CD1c-positive myeloid dendritic cell (primary cell): ENCODE results near the gene KCND2.

Experiments used
- DNase-seq: peaks from one replicate; pipeline ENCODE4 v3.0.0-alpha.2; 2016; ENCODE audit errors: extremely low spot score

Gene KCND2

GRCh38 chr7:120412139-120413050 is 139.4 kb downstream of the KCND2 start:
- DNase-seq = no peak

GRCh38 chr7:120413164-120413563 is 140.2 kb downstream of the KCND2 start:
- DNase-seq = no peak

- no peak for DNase-seq
These were observed 144.4 kb downstream of the KCND2 start for GRCh38 chr7:120417244-120417979.

- no peak for DNase-seq
These were observed 148.2 kb downstream of the KCND2 start for GRCh38 chr7:120421151-120421651.

DNA sequence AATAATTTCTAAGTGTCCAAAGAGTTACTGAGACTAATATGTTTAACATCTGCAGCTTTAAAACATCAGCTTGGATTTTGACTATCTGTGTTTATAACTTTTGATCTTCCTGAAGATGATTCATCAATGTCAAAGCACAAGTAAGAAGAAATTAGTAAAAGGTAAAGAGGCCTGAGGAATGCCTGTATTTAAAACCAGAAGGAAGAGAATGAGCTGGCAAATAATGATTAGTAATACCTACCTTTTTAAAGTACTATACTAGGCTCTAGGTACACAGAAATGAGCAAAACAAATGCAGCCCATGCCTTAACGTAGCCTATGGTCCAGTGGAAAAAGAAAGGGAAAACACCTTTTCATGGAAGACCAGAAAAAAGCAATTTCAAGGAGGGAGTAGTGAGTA is 158.0 kb downstream of the KCND2 start:
- no peak for DNase-seq

GRCh38 chr7:120436487-120437060 is 163.6 kb downstream of the KCND2 start:
- no peak for DNase-seq

DNA sequence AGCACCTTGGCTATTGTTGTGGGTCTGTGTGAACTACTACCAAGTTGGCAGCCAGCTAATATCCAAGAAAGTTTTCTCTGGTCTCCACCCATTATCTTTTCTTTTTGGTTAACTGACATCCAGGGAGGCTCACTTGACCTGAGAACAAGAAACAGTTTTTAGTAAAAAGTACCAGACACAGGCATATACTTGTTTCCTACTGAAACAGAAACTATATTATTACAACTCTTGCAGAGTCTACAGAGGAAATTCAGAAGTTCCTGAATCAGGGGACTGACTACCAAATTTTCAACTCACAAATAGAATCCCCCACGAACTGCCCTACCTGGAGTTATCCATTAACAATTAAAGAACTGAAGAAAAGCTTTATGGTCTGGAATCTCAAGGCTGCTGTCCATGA is 168.9 kb downstream of the KCND2 start:
- DNase-seq = no peak

DNA sequence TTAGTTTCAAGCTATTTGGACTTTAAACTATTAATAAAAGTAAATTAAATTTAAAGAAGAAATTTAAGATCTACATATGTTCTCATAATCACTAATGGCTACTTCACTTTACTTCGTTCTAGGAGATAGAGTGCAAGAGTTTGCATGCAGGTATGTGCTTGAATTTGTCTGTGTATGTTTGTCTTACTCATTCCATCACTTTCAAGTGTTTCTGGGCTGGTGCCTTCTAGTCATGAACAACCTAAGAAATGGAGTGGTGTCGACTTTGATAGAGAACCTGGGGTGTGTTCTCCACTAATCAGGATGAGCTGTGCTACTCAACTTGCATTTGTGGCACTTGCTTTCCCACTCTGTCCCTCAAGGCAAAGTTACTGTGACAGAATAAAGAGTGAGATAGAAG is 169.9 kb downstream of the KCND2 start:
- DNase-seq = no peak

DNA sequence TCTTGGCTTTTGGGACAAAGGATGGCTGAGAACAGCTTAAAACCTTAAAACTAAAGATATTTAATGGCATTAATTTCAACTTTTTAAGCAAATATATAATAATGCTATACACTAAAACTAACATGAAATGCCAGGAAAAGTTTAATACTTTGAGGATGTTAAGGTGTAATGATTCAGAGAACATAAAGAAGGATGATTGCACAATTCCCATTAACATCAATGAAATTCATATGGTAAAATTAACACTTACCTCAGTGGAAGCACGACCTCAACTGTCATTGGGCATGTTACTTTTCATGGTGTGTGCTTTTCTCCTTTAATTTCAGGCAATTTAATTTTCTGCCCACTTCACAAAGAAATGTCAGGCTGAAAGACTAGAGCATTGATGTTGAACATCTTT is 171.7 kb downstream of the KCND2 start:
- no peak for DNase-seq

DNA sequence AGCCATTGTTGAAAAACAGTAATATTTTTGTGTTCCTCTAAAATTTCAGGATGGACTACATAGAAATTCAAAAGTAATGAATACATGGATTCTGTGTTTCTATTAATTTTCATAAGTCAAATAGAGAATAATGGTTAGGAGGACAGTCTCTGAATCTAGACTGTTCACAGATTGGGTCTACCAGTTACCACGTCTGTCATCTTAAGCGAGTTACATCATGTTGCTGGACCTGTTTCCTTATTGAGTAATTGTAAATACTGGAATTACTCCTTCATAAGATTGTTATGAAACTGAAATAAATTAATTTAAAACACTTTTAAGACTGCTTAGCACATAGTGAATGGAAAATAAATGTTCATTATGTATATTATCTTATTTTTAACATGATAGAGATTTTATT is 172.3 kb downstream of the KCND2 start:
- DNase-seq = no peak

DNA sequence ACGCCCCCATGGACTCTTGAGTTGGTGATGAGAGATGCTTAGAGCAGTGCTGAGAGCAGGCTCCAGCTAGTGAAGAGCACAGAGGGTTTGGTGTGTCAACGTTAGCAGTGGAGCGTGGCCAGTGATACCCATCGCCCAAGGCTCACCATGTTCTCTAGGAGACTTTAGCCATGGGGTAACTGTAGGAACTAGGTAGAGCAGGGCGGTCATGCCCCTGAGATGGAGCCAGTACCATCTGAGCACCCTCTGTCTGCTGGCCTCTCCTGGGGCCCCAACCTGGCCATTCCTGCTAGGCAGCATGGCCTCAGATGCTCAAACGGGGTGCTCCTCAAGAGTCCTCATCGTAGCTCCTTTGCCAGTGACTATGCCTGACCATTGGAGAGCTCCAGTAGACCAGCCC is 179.7 kb downstream of the KCND2 start:
- DNase-seq = no peak

GRCh38 chr7:120456699-120457098 is 183.7 kb downstream of the KCND2 start:
- DNase-seq = no peak

DNA sequence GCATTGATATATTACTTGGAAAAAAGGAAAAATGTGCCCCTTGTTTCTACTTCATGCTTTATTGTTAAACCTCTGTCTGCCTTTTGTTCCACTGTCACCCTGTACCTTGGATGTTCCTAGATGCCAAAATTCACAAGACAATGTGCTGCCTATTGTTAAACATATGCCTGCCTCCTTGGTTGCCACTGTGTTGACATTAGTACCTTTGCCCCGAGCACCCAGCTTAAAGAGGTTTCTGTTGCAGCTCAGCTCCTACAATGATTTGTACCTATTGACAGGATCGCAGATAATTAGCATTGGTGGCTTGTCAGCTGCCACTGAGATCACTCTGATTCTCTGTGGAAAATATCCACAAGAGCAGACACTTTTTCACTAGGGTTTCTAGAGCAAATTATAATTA is 188.0 kb downstream of the KCND2 start:
- DNase-seq = no peak

DNA sequence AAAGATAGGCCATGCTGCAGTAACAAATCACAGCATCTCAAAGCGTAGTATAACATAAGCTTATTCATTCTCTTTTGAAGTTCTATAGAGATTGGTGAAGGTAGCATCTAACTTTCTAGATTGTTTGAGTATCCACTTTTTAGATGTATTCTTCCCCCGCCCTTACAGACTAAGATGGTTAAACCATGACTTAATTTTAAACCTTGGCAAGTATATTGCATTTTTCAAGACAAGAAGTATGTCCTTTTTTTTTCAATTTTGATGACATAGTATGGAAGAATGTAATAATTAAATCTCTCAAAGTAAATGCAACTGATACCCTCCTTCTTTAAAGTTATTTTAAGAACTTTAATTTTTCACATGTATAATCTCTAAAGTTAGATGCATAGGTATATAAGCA is 190.0 kb downstream of the KCND2 start:
- no peak for DNase-seq

DNA sequence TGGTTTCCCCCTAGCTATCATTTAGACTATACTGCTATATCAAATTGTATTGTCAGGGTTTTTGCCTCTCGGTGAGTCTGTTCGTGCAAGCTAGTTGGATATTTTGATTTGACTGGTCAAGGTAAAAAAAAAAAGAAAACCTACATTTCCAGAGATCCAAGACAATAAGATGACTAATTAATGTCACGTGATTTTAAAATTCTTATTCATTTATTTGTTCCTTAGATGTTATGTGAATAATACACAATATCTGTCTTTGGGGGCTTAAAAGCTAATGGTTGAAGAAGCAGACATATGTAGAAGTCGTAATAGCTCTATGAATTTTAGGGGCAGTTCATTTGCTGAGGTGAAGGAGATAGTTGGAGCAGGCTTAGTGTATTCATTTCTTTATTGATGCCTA is 191.1 kb downstream of the KCND2 start:
- DNase-seq = no peak

GRCh38 chr7:120467676-120468075 is 194.7 kb downstream of the KCND2 start:
- no peak for DNase-seq

- no peak for DNase-seq
These were observed 195.6 kb downstream of the KCND2 start for GRCh38 chr7:120468611-120469010.

DNA sequence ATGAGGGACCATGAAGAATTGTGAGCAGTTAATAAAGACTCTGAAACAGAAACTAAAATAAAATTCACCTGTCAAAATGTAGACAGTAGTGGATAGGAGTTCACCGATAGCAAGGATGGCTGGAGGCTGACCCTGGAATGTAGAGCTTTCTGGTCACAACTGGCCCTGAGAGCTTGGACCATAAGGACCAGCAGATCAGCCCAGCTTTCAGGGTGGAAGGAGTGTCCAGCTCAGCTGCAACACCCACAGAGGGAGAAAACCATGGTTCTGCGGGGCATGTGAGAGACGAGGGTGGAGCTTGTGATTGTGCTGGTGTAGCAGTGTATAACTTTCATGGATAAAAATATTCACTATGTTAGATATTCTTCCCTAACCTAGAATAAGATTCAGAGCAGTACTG is 199.9 kb downstream of the KCND2 start:
- no peak for DNase-seq

DNA sequence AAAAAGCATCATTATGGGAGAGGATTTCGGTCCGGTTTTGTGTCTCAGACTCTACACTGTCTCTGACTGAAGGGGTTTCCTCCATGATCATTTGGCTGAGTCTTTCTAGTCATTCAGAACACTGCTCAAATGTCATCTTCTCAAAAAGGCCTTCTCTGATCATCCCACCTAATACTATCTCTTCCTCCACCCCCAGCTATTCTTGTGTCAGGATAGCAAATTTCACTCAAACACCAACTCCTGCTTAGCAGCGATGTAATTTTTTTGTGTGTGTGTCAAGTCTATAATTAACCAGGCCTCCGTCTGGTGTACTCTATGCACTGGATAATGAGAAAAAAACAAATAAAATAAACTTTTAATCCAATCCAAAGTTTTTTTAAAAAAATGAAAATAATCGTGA is 200.4 kb downstream of the KCND2 start:
- no peak for DNase-seq

GRCh38 chr7:120475994-120476393 is 203.0 kb downstream of the KCND2 start:
- no peak for DNase-seq

- DNase-seq = no peak
These were observed 207.5 kb downstream of the KCND2 start for GRCh38 chr7:120480472-120480871.

GRCh38 chr7:120480930-120481329 is 208.0 kb downstream of the KCND2 start:
- no peak for DNase-seq

GRCh38 chr7:120486164-120486563 is 213.2 kb downstream of the KCND2 start:
- no peak for DNase-seq
